OCI-LY1 (cell line): ENCODE results near the gene NDUFAF2.

Experiments used
- H2AFZ ChIP-seq: fragments of 200-600 bp; sonication (generic), shearing (Covaris generic); 2 replicates; pipeline ENCODE4 v1.6.0; 2014; ENCODE audit warnings: antibody characterized with exemption, mild to moderate bottlenecking, low read length
- H3F3A ChIP-seq: fragments of 200-600 bp; sonication (generic), shearing (Covaris generic); 2 replicates; pipeline ENCODE4 v1.6.0; 2014; ENCODE audit warnings: mild to moderate bottlenecking, antibody characterized with exemption, low read length, moderate library complexity; ENCODE audit not compliant: insufficient read depth
- H3K27ac ChIP-seq: fragments of 200-600 bp; sonication (generic); 2 replicates; pipeline ENCODE4 v1.5.1; 2014; ENCODE audit warnings: low read length, mixed run types, mild to moderate bottlenecking, low read depth; ENCODE audit not compliant: poor library complexity, severe bottlenecking
- H3K27me3 ChIP-seq: fragments of 200-600 bp; sonication (generic); 2 replicates; pipeline ENCODE4 v1.6.0; 2014; ENCODE audit warnings: antibody characterized with exemption, mild to moderate bottlenecking, low read length, moderate library complexity; ENCODE audit not compliant: insufficient read depth
- H3K36me3 ChIP-seq: fragments of 200-600 bp; sonication (generic); 2 replicates; pipeline ENCODE4 v1.6.1; 2014; ENCODE audit warnings: mild to moderate bottlenecking, antibody characterized with exemption, low read length, moderate library complexity, mixed read lengths; ENCODE audit not compliant: insufficient read depth
- H3K4me1 ChIP-seq: fragments of 200-600 bp; sonication (generic); 2 replicates; pipeline ENCODE4 v1.5.1; 2014; ENCODE audit warnings: mild to moderate bottlenecking, low read length, moderate library complexity; ENCODE audit not compliant: insufficient read depth, severe bottlenecking
- H3K4me2 ChIP-seq: fragments of 200-600 bp; sonication (generic), shearing (Covaris generic); 2 replicates; pipeline ENCODE4 v1.6.1; 2014; ENCODE audit warnings: low read length
- H3K4me3 ChIP-seq: fragments of 200-600 bp; sonication (generic); 2 replicates; pipeline ENCODE4 v1.5.1; 2014; ENCODE audit warnings: low read length, low read depth, mild to moderate bottlenecking, mixed read lengths; ENCODE audit not compliant: poor library complexity, severe bottlenecking
- H3K79me2 ChIP-seq: fragments of 200-600 bp; shearing (Covaris generic); 2 replicates; pipeline ENCODE4 v1.6.1; 2016; ENCODE audit warnings: mixed run types, low read length, mixed read lengths; ENCODE audit not compliant: insufficient read depth
- H3K9ac ChIP-seq: fragments of 200-600 bp; sonication (generic), shearing (Covaris generic); 2 replicates; pipeline ENCODE4 v1.6.1; 2014; ENCODE audit warnings: mild to moderate bottlenecking, low read length, mixed read lengths
- H3K9me2 ChIP-seq: fragments of 200-600 bp; sonication (generic), shearing (Covaris generic); 2 replicates; pipeline ENCODE4 v1.6.1; 2014; ENCODE audit warnings: low read depth, mild to moderate bottlenecking, low read length, mixed read lengths
- H3K9me3 ChIP-seq: fragments of 200-600 bp; shearing (Covaris generic); 2 replicates; pipeline ENCODE4 v1.6.1; 2014; ENCODE audit warnings: low read length, mixed read lengths
- H4K20me1 ChIP-seq: fragments of 200-600 bp; sonication (generic), shearing (Covaris generic); 2 replicates; pipeline ENCODE4 v1.6.0; 2016; ENCODE audit warnings: mild to moderate bottlenecking, low read length; ENCODE audit not compliant: insufficient read depth
- EZH2 ChIP-seq: fragments of 200-600 bp; sonication (generic), shearing (Covaris generic); IDR thresholded peaks from 2 replicates; pipeline ENCODE4 v1.8.0; 2017; ENCODE audit warnings: borderline replicate concordance, mixed run types, mild to moderate bottlenecking, antibody characterized with exemption, low read length, moderate library complexity, mixed read lengths
- TF ChIP-seq, protein P1 (sequence below): fragments of 200-600 bp; sonication (generic), shearing (Covaris generic); IDR thresholded peaks from 2 replicates; pipeline ENCODE4 v1.5.1; 2017; ENCODE audit warnings: mild to moderate bottlenecking, antibody characterized with exemption, low read length, moderate library complexity, mixed read lengths

Gene NDUFAF2

DNA sequence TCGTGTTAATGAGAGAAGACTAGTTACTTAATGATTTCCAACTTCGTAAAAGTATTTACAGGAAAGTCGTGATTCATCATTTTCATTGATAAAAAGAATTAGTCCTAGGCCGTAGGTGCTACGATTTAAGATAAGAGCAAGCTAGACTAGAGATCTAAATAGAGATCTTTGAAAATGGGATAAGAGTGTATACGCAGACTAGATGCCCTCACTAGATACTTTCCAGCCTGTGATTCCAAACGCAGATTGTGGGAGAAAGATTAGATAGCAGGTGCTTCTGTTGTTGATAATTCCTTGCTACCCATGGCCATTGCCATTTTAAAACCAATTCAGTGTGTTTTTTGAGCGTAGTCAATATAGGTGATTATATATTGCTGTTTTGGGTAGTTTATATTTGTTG, 223.9 kb downstream of the NDUFAF2 start:
- H4K20me1 ChIP-seq = no peaks in the 10 kb centered on the region
- H3K4me2 ChIP-seq = no peak overlapping the region

GRCh38 chr5:61171479-61171878, 226.5 kb downstream of the NDUFAF2 start:
- Histone ChIP-seq H3K27ac (no peak overlapping the region), H3F3A (no peaks in the 10 kb centered on the region), H3K4me3 (no peak overlapping the region), H3K79me2 (no peaks in the 10 kb centered on the region), H3K9me2 (no peaks in the 10 kb centered on the region), H4K20me1 (no peaks in the 10 kb centered on the region), H2AFZ (no peak overlapping the region), H3K4me1 (no peaks in the 10 kb centered on the region), H3K27me3 (no peaks in the 10 kb centered on the region), H3K9me3 (no peaks in the 10 kb centered on the region), H3K36me3 (no peaks in the 10 kb centered on the region), H3K9ac (no peak overlapping the region), H3K4me2 (no peak overlapping the region)
- no peak for TF ChIP-seq EZH2
- TF ChIP-seq, protein P1, sequence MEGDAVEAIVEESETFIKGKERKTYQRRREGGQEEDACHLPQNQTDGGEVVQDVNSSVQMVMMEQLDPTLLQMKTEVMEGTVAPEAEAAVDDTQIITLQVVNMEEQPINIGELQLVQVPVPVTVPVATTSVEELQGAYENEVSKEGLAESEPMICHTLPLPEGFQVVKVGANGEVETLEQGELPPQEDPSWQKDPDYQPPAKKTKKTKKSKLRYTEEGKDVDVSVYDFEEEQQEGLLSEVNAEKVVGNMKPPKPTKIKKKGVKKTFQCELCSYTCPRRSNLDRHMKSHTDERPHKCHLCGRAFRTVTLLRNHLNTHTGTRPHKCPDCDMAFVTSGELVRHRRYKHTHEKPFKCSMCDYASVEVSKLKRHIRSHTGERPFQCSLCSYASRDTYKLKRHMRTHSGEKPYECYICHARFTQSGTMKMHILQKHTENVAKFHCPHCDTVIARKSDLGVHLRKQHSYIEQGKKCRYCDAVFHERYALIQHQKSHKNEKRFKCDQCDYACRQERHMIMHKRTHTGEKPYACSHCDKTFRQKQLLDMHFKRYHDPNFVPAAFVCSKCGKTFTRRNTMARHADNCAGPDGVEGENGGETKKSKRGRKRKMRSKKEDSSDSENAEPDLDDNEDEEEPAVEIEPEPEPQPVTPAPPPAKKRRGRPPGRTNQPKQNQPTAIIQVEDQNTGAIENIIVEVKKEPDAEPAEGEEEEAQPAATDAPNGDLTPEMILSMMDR = no peak

More for the DNA sequence above, 223.9 kb downstream of the NDUFAF2 start:
- Histone ChIP-seq H3K9me2 (no peaks in the 10 kb centered on the region), H3K27ac (no peak overlapping the region), H2AFZ (no peak overlapping the region), H3K27me3 (no peaks in the 10 kb centered on the region), H3K4me1 (peaks cover 3% of the 10 kb centered on the region), H3K9me3 (no peaks in the 10 kb centered on the region), H3F3A (no peaks in the 10 kb centered on the region), H3K36me3 (no peaks in the 10 kb centered on the region; the same call in 1 of the 2 replicates), H3K4me3 (no peak overlapping the region), H3K79me2 (no peaks in the 10 kb centered on the region), H3K9ac (no peak overlapping the region)
- no peak for TF ChIP-seq EZH2
- TF ChIP-seq, protein P1 = no peak

DNA sequence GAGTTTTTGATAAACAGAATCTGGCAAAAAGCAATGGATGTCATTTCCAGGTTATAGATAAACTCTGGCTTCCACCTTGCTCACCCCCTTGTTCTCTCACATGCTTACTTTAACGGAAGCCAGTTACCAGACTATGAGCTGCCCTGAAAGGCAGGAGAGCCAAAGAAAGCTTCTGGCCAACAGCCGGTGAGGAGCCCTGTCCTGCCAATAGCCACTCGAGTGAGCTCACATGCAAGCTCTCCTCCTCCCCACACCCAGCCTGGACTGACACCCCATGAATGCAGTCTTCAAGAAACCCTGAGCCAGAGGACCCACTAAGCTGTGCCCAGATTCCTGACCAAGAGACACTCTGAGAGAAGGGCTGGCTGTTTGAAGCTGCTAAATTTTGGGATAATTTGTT, 231.6 kb downstream of the NDUFAF2 start:
- H3K9me2 ChIP-seq = no peaks in the 10 kb centered on the region
- H3K79me2 ChIP-seq = no peaks in the 10 kb centered on the region
- H3K4me2 ChIP-seq = no peak overlapping the region
- H3K4me3 ChIP-seq = no peak overlapping the region
- no peaks in the 10 kb centered on the region for H3F3A ChIP-seq
- no peaks in the 10 kb centered on the region for H4K20me1 ChIP-seq
- H3K36me3 ChIP-seq = no peaks in the 10 kb centered on the region
- no peaks in the 10 kb centered on the region for H3K4me1 ChIP-seq
- no peaks in the 10 kb centered on the region for H3K9me3 ChIP-seq
- TF ChIP-seq EZH2 = no peak
- TF ChIP-seq, protein P1 = no peak
- no peak overlapping the region for H3K27ac ChIP-seq
- no peak overlapping the region for H2AFZ ChIP-seq
- H3K27me3 ChIP-seq = no peaks in the 10 kb centered on the region
- H3K9ac ChIP-seq = no peak overlapping the region
